ENCODE results near the gene NTN1. TPM values are rescaled to one million over a fixed set of nuclear protein-coding genes. Genes with fewer than 3 reads are reported as not detected.

NTN1 gene
- total and polyA plus RNA-seq, 2 of the 13 experiments (the other 11 are each of a cell fraction or from before 2014, with no cell fraction given), result 0.04 to 0.05 TPM

DNA sequence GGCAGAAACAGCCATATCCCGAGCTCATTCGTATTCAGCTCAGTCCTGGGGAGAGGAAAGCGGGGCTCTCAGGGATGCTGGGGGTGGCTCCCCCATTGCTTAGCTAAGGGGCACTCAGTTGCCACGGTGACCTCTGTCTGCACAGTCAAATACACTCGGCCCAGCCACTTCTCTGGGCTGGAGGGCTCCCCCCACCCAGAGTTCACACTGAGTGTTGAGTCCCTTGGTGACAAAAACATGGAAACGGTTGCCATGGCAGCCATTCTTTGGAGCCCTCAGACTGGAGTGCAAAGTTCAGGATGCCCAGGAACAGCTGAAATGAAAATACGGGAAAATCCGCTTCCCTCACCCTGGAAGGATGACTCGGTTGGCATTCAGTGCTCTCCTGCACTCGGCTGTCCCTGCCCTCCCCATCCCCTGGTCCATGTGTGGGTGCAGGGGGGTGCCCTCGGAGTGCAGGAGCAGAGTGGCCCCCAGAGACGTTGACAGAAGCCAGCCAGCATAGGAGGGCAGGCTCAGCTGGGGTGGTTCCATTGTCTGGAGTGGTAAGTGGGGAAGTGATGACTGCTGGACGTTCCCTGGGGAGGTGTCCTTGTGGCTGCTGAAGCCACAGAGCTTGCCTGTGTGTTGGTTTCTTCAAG, 216.5 kb downstream of the NTN1 start (continued):
- TF ChIP-seq, protein P1, sequence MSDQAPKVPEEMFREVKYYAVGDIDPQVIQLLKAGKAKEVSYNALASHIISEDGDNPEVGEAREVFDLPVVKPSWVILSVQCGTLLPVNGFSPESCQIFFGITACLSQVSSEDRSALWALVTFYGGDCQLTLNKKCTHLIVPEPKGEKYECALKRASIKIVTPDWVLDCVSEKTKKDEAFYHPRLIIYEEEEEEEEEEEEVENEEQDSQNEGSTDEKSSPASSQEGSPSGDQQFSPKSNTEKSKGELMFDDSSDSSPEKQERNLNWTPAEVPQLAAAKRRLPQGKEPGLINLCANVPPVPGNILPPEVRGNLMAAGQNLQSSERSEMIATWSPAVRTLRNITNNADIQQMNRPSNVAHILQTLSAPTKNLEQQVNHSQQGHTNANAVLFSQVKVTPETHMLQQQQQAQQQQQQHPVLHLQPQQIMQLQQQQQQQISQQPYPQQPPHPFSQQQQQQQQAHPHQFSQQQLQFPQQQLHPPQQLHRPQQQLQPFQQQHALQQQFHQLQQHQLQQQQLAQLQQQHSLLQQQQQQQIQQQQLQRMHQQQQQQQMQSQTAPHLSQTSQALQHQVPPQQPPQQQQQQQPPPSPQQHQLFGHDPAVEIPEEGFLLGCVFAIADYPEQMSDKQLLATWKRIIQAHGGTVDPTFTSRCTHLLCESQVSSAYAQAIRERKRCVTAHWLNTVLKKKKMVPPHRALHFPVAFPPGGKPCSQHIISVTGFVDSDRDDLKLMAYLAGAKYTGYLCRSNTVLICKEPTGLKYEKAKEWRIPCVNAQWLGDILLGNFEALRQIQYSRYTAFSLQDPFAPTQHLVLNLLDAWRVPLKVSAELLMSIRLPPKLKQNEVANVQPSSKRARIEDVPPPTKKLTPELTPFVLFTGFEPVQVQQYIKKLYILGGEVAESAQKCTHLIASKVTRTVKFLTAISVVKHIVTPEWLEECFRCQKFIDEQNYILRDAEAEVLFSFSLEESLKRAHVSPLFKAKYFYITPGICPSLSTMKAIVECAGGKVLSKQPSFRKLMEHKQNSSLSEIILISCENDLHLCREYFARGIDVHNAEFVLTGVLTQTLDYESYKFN (CRISPR knock-in tag; conservative IDR thresholded peaks at IDR 0.05), result peak; percentile 67
- TF ChIP-seq ISL2 (CRISPR knock-in tag; IDR thresholded peaks at IDR 0.05) (no peak), TBX3 (IDR thresholded peaks at IDR 0.05; ENCODE audit: borderline replicate concordance) (peak; percentile 67; the same call in 1 of the 2 replicates), ZBTB38 (CRISPR knock-in tag; IDR thresholded peaks at IDR 0.05) (no peak), ZNF605 (CRISPR knock-in tag; IDR thresholded peaks at IDR 0.05) (no peak), HOXA3 (CRISPR knock-in tag; IDR thresholded peaks at IDR 0.05) (0 out of 2 replicates have a peak, but pooled peaks have one; percentile 18), BHLHE40 (IDR thresholded peaks at IDR 0.05; ENCODE audit: low read length) (no peak), ZNF333 (CRISPR knock-in tag; IDR thresholded peaks at IDR 0.05; ENCODE audit: borderline replicate concordance) (no peak), ZNF224 (CRISPR knock-in tag; IDR thresholded peaks at IDR 0.05) (no peak), RARA (CRISPR knock-in tag; IDR thresholded peaks at IDR 0.05) (0 out of 2 replicates have a peak, but pooled peaks have one; percentile 19), HNF4G (IDR thresholded peaks at IDR 0.05; ENCODE audit: borderline replicate concordance, low read depth, low read length) (peak; percentile 61; the same call in 1 of the 2 replicates), HNF4G (CRISPR knock-in tag; IDR thresholded peaks at IDR 0.05; ENCODE audit: borderline replicate concordance, low read depth) (no peak), XBP1 (CRISPR knock-in tag; IDR thresholded peaks at IDR 0.05) (no peak), HOXA7 (CRISPR knock-in tag; IDR thresholded peaks at IDR 0.05) (no peak), EP300 (IDR thresholded peaks at IDR 0.05; ENCODE audit: low read depth in 2 of 2, low read length in 2 of 2) (peak in 1 of 2 experiments; percentile 76; a peak in 2 of 4 replicates), EP300 (CRISPR knock-in tag; IDR thresholded peaks at IDR 0.05; ENCODE audit: borderline replicate concordance) (no peak), ZNF234 (CRISPR knock-in tag; conservative IDR thresholded peaks at IDR 0.05) (no peak), MXI1 (IDR thresholded peaks at IDR 0.05; ENCODE audit: borderline replicate concordance, low read depth, low read length) (peak; percentile 92; the same call in 2 of the 3 replicates)
- TF ChIP-seq, protein P2, sequence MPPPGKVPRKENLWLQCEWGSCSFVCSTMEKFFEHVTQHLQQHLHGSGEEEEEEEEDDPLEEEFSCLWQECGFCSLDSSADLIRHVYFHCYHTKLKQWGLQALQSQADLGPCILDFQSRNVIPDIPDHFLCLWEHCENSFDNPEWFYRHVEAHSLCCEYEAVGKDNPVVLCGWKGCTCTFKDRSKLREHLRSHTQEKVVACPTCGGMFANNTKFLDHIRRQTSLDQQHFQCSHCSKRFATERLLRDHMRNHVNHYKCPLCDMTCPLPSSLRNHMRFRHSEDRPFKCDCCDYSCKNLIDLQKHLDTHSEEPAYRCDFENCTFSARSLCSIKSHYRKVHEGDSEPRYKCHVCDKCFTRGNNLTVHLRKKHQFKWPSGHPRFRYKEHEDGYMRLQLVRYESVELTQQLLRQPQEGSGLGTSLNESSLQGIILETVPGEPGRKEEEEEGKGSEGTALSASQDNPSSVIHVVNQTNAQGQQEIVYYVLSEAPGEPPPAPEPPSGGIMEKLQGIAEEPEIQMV (CRISPR knock-in tag; IDR thresholded peaks at IDR 0.05; ENCODE audit: low read depth), result no peak
- TF ChIP-seq, protein P3, sequence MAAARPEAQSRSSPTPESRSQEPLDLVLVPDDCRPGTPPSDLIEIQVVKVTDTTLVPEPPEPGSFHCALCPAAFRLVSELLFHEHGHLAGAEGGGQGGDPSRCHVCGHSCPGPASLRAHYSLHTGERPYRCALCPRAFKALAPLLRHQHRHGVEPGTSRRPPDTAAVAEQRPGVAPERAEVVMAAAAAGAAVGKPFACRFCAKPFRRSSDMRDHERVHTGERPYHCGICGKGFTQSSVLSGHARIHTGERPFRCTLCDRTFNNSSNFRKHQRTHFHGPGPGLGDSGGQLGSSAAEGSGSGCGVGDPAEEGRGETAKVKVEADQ (CRISPR knock-in tag; IDR thresholded peaks at IDR 0.05; ENCODE audit: borderline replicate concordance), result no peak
- TF ChIP-seq, protein P4, sequence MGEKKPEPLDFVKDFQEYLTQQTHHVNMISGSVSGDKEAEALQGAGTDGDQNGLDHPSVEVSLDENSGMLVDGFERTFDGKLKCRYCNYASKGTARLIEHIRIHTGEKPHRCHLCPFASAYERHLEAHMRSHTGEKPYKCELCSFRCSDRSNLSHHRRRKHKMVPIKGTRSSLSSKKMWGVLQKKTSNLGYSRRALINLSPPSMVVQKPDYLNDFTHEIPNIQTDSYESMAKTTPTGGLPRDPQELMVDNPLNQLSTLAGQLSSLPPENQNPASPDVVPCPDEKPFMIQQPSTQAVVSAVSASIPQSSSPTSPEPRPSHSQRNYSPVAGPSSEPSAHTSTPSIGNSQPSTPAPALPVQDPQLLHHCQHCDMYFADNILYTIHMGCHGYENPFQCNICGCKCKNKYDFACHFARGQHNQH (CRISPR knock-in tag; IDR thresholded peaks at IDR 0.05), result peak; percentile 41; the same call in 1 of the 2 replicates
- TF ChIP-seq, protein P5, sequence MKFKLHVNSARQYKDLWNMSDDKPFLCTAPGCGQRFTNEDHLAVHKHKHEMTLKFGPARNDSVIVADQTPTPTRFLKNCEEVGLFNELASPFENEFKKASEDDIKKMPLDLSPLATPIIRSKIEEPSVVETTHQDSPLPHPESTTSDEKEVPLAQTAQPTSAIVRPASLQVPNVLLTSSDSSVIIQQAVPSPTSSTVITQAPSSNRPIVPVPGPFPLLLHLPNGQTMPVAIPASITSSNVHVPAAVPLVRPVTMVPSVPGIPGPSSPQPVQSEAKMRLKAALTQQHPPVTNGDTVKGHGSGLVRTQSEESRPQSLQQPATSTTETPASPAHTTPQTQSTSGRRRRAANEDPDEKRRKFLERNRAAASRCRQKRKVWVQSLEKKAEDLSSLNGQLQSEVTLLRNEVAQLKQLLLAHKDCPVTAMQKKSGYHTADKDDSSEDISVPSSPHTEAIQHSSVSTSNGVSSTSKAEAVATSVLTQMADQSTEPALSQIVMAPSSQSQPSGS (CRISPR knock-in tag; IDR thresholded peaks at IDR 0.05), result no peak

Data from HepG2 (cell line).